Limb (tissue), 2 donors: ENCODE measurements around the gene KRTAP5-5.

Experiments used
- DNase-seq, 2 donors: peaks; one replicate each; pipeline ENCODE4 v3.0.0-alpha.2; 2016; ENCODE audit errors: extremely low spot score in 2 of 2

The KRTAP5-5 gene

GRCh38 chr11:1674173-1675131 is 44.9 kb downstream of the KRTAP5-5 start:
- no peak for DNase-seq

GRCh38 chr11:1675536-1676228 is 46.1 kb downstream of the KRTAP5-5 start:
- DNase-seq, result no peak

GRCh38 chr11:1676229-1676740 is 46.7 kb downstream of the KRTAP5-5 start:
- DNase-seq, result no peak

- DNase-seq, result no peak
Measured at GRCh38 chr11:1679881-1680280, 50.3 kb downstream of the KRTAP5-5 start.
